Ishikawa (cell line): ENCODE data around the gene MPV17L2.

ENCODE experiments used
- CEBPB ChIP-seq: IDR thresholded peaks from 2 replicates; pipeline ENCODE4 v1.6.1; 2012
- CREB1 ChIP-seq: IDR thresholded peaks from 2 replicates; pipeline ENCODE4 v1.6.1; 2012; ENCODE audit warnings: low read depth
- EGR1 ChIP-seq: IDR thresholded peaks from 2 replicates; pipeline ENCODE4 v1.6.1; 2012
- EP300 ChIP-seq: IDR thresholded peaks from 2 replicates; pipeline ENCODE4 v1.6.1; 2012; ENCODE audit warnings: borderline replicate concordance
- FOXM1 ChIP-seq: IDR thresholded peaks from 2 replicates; pipeline ENCODE4 v1.6.1; 2012; ENCODE audit warnings: low read depth, borderline replicate concordance
- MAX ChIP-seq: IDR thresholded peaks from 2 replicates; pipeline ENCODE4 v1.6.1; 2012
- NFIC ChIP-seq: IDR thresholded peaks from 2 replicates; pipeline ENCODE4 v1.6.1; 2012
- RAD21 ChIP-seq: IDR thresholded peaks from 2 replicates; pipeline ENCODE4 v1.6.1; 2012; ENCODE audit warnings: low read depth
- REST ChIP-seq: IDR thresholded peaks from 2 replicates; pipeline ENCODE4 v1.6.1; 2012; ENCODE audit warnings: low read depth, mild to moderate bottlenecking
- TAF1 ChIP-seq: IDR thresholded peaks from 2 replicates; pipeline ENCODE4 v1.6.1; 2012; ENCODE audit warnings: low read depth, mild to moderate bottlenecking
- TCF12 ChIP-seq: IDR thresholded peaks from 2 replicates; pipeline ENCODE4 v1.6.1; 2012; ENCODE audit warnings: low read depth
- TEAD4 ChIP-seq: IDR thresholded peaks from 2 replicates; pipeline ENCODE4 v1.6.1; 2012
- USF1 ChIP-seq: IDR thresholded peaks from 2 replicates; pipeline ENCODE4 v1.6.1; 2012
- YY1 ChIP-seq: IDR thresholded peaks from 2 replicates; pipeline ENCODE4 v1.6.1; 2012; ENCODE audit warnings: low read depth
- ZBTB7A ChIP-seq: IDR thresholded peaks from 2 replicates; pipeline ENCODE4 v1.6.1; 2012; ENCODE audit warnings: low read depth

MPV17L2 gene

GRCh38 chr19:18194554-18195238, 1.7 kb downstream of the MPV17L2 start:
- TF ChIP-seq RAD21: no peak
- no peak for TF ChIP-seq EGR1
- TF ChIP-seq CEBPB: no peak
- no peak for TF ChIP-seq ZBTB7A
- no peak for TF ChIP-seq CREB1
- TF ChIP-seq USF1: no peak
- TF ChIP-seq NFIC: no peak
- no peak for TF ChIP-seq MAX
- no peak for TF ChIP-seq EP300

- TF ChIP-seq EP300 (no peak), ZBTB7A (no peak), TEAD4 (no peak), MAX (no peak), NFIC (no peak), FOXM1 (no peak), YY1 (no peak), TAF1 (no peak), USF1 (no peak), EGR1 (no peak), RAD21 (no peak), TCF12 (no peak), CEBPB (no peak), REST (no peak)
Measured at GRCh38 chr19:18196511-18196845, 3.5 kb downstream of the MPV17L2 start.

- TF ChIP-seq NFIC (no peak), MAX (no peak), YY1 (no peak), TCF12 (no peak), ZBTB7A (no peak), FOXM1 (no peak), EP300 (no peak), EGR1 (no peak), RAD21 (no peak), USF1 (no peak), CEBPB (no peak), TAF1 (no peak), REST (no peak), TEAD4 (no peak)
Measured at GRCh38 chr19:18197306-18197705, 4.3 kb downstream of the MPV17L2 start.

- no peak for TF ChIP-seq MAX
- no peak for TF ChIP-seq ZBTB7A
- no peak for TF ChIP-seq USF1
- no peak for TF ChIP-seq CREB1
- no peak for TF ChIP-seq TEAD4
- no peak for TF ChIP-seq REST
- no peak for TF ChIP-seq EP300
- TF ChIP-seq RAD21: no peak
- TF ChIP-seq YY1: no peak
- no peak for TF ChIP-seq TCF12
- TF ChIP-seq EGR1: no peak
- TF ChIP-seq CEBPB: no peak
Measured at GRCh38 chr19:18197941-18198340, 4.9 kb downstream of the MPV17L2 start.
